PFSK-1 (cell line): Measurements from ENCODE around the gene EML3.

Source experiments
- FOXP2 ChIP-seq: optimal IDR thresholded peaks from 2 replicates; pipeline ENCODE3; 2011; ENCODE audit warnings: borderline replicate concordance, control low read depth, inconsistent platforms; ENCODE audit not compliant: insufficient read depth; ENCODE audit errors: extremely low read length, extremely low read depth
- POLR2AphosphoS5 ChIP-seq: IDR thresholded peaks from 2 replicates; pipeline ENCODE4 v1.6.1; 2012; ENCODE audit warnings: low read depth, mild to moderate bottlenecking, control low read depth, low read length, moderate library complexity
- REST ChIP-seq, 2 experiments: IDR thresholded peaks; 2 replicates each; pipeline versions ENCODE4 v1.6.1 to v1.8.0; 2011 to 2012; ENCODE audit warnings: low read depth in 2 of 2, low read length in 2 of 2, control low read depth in 1 of 2, inconsistent platforms in 1 of 2, mild to moderate bottlenecking in 1 of 2, moderate library complexity in 1 of 2; ENCODE audit not compliant: insufficient read depth in 1 of 2
- SIN3A ChIP-seq: IDR thresholded peaks from 2 replicates; pipeline ENCODE4 v1.6.1; 2012; ENCODE audit warnings: mild to moderate bottlenecking, low read length, moderate library complexity, borderline replicate concordance; ENCODE audit not compliant: insufficient read depth
- TAF1 ChIP-seq: IDR thresholded peaks from 2 replicates; pipeline ENCODE4 v1.6.1; 2012; ENCODE audit warnings: low read length, control low read depth, borderline replicate concordance; ENCODE audit not compliant: insufficient read depth

Gene EML3

DNA sequence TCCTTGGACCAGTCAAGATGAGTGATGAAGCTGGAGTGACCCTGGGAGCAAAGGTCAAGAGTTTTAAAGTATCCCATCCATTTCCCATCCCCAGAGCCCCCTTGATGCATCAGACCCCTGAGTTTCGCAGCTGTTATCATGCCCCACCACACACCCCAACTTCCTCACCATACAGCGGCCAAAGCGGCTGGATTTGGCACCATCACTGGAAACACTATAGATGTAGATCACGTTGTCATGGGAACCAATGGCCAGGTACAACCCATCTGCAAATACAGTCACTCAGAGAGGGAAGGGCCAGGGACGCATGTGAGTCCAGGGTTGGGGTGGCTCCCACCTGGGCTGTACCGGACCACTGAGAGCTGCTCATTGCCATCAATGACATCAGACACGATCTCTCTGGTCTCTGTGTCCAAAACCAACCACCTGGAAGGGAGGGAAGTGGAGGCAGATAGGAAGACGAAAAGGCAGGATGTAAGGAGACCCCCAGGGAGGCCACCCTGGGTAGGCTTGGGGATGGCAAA, 8.7 kb downstream of the EML3 start:
- no peak for TF ChIP-seq POLR2AphosphoS5
- no peak for TF ChIP-seq SIN3A
- no peak for TF ChIP-seq FOXP2
- no peak for TF ChIP-seq REST (IDR thresholded peaks at IDR 0.05; ENCODE audit: insufficient read depth in 1 of 2, low read depth in 2 of 2, low read length in 2 of 2)
- TF ChIP-seq TAF1: no peak

DNA sequence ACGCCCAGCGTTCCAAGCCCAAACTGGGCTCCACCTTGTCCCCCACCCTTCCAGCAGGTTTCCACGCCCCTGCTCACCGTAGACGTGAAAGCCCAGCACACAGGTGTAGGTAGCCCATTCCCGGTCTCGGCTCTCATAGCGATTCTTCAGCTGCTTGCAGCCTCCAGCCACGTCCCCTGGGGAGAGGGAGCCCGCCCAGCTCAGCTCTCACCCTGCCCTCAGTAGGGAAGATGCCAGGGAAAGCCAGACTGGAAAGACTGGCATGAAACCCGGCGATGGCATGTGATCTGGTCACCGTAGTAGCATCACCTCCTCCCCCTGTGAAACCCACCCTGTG, 9.5 kb downstream of the EML3 start:
- TF ChIP-seq SIN3A (no peak), FOXP2 (no peak), REST (IDR thresholded peaks at IDR 0.05; ENCODE audit: insufficient read depth in 1 of 2, low read depth in 2 of 2, low read length in 2 of 2) (no peak), POLR2AphosphoS5 (no peak), TAF1 (no peak)

GRCh38 chr11:62602141-62603071, 10.2 kb downstream of the EML3 start:
- TF ChIP-seq TAF1: no peak
- TF ChIP-seq POLR2AphosphoS5: no peak
- no peak for TF ChIP-seq FOXP2
- TF ChIP-seq REST (IDR thresholded peaks at IDR 0.05; ENCODE audit: insufficient read depth in 1 of 2, low read depth in 2 of 2, low read length in 2 of 2): no peak
- TF ChIP-seq SIN3A: no peak

DNA sequence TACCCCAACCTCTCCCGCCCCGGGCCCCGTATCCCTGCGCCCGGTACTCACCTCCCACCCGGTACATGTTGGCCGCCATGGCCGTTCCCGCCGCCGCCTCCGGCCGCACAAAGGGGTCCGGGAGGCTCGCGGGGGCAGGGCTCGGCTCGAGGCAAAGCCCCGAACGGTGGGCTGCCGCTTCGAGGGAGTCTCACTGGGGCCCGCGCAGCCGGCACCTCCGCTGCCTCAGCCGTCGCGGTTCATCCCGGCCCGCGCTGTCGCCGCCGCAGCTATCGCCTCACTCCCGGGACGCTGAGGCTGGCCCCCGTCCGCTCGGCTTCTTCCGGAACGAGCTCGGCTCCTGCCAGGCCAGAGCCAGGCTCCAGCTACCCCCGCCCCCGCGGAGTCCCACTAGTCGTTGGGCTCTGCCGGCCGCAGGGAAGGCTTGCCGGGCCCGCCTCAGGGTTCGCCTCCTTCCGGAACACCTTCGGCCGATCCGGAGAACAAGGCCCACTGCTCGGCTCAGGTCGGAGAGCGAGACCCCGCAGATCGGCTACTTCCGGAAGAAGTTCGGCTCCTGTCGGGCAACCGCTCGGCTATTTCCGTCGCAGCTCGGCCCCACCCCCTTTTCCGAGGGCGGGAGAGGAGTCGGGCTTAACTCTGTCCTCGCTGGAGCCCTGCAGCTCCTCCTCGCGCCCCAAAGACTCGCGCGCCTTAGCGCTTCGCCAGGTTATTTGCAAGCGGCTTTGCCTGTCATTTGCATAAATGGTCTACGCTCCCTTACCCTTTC, 11.0 kb downstream of the EML3 start, which contains the start of gene MTA2:
MTA2 (minus strand) TSS at position 494 of the 769 bp plus-strand sequence; CDS start at position 79, 415 bp downstream.
- TF ChIP-seq SIN3A: no peak
- TF ChIP-seq REST (IDR thresholded peaks at IDR 0.05; ENCODE audit: insufficient read depth in 1 of 2, low read depth in 2 of 2, low read length in 2 of 2): 0 out of 4 replicates have a peak, but pooled peaks of 1 of the 2 experiments have one; percentile 38
- peak; percentile 19 for TF ChIP-seq FOXP2
- peak; percentile 29; the same call in 1 of the 2 replicates for TF ChIP-seq TAF1
- peak; percentile 87 for TF ChIP-seq POLR2AphosphoS5
